HG03066 (cell line): ENCODE data around the gene NDEL1.

Experiments used
- ATAC-seq: cut with Tn5 transposase; IDR thresholded peaks from one replicate; pipeline ENCODE4 v1.9.1; 2021; ENCODE audit warnings: low read depth; ENCODE audit not compliant: unreplicated experiment

Gene NDEL1

DNA sequence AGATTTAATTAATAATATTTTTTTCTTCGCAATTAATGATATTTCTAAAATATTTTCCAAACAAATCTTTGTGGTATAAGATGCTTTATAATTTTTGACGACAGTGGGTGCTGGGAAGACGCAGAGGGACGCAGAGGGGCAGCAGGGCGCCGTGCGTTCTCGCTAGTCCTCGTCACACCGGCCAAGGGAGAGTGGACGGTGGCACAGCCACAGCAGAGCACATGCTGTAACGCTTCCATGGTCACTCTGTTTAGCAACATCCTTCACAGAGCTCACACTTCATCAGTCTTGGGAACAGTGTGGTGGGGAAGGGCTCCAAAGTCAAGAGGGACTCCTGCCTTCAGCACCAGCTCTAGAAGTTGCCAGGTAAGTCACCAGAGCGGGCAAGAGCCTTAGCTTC is 60.4 kb downstream of the NDEL1 start:
- no peak for ATAC-seq

DNA sequence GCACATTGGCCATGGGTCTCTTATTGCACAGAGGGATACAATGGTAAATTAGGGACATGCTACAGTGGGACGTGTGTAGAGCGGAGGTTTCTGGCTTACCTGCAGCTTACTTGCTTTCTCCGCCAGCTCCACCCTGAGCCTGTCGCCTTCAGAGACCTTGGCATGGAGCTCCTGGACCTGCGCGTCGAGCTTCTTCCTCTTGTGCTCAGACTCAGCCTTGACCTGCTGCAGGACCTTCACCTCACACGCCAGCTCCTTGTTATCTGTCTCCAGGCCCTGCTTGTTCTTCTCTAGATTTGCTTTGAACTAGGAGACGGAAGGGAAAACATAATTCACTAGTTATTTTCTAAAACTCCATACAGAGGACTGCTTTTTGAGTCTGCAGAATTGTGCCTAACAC is 63.5 kb downstream of the NDEL1 start:
- no peak for ATAC-seq

DNA sequence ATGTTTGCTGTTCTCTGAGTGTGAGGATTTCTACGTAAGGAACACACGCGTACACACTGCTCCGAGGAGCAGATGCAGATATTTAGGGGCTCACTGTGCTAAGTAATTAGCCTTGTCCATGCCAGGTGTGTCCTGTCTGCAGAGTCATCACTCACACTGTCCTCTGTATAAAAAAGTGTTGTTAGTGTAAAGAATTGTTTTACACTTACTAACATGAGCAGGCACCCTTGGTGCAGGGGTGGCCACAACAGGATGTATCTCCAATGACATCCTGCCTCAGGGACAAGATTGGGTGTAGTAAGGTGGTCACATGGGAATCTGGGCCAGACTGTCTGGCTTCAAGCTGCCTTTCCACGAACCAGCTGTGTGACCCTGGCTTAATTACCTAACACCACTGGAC is 63.9 kb downstream of the NDEL1 start:
- no peak for ATAC-seq

DNA sequence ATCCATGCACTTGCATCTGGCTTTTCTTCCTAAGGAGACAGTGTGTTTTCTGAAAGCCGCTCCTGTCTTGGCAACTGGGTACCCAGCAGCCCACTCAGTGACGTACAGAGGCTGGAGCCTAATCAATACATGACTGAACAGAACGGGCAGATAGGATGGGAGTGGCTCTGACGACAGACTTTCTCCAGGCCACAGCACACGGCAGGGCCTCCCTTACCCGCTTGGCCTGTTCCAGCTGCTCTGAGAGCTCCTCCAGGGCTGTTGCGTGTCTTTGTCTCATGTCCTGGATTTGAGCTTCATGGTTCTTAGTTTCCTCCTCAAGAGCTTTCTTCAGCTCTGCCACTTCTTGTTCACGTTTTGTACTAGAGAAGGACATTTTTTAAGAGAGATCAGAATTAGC is 64.9 kb downstream of the NDEL1 start:
- ATAC-seq: no peak

DNA sequence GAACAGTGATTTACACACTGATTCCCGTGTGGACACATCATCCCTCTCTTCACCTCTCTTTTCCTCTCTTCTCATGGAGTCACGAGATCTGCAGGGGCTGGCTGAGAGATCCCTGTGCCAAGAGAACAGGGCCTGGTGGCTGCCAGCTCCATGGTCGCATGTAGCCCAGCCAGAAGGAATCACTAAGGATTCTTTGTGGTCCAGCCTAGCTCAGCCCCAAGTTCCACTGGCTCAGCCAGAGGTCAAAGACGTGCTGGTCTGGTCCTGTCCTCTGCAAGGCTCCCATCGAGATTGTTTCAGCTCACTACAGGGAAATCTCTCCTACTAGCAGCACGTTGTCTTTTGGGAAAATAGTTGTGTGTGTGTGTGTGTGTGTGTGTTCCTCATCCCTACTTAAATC is 66.4 kb downstream of the NDEL1 start:
- ATAC-seq: no peak

DNA sequence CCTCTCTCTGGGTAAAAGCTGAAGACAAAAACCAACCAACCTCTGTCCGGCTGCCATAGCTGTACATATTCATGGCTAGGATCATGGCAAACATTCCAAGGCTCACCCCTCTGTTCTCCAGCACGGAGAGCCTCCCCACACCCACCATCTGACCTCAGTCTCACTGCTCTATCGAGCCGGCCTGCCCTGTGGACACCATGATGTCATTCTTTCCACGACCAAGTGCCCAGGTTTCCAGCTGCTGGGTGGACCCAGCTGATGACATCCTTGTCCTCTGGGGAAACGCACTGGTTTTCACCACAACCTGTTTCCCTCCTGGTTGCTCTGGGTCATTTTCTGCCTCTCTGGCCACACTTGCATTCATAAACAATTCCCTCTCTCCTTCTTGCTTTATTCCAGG is 67.7 kb downstream of the NDEL1 start:
- no peak for ATAC-seq

DNA sequence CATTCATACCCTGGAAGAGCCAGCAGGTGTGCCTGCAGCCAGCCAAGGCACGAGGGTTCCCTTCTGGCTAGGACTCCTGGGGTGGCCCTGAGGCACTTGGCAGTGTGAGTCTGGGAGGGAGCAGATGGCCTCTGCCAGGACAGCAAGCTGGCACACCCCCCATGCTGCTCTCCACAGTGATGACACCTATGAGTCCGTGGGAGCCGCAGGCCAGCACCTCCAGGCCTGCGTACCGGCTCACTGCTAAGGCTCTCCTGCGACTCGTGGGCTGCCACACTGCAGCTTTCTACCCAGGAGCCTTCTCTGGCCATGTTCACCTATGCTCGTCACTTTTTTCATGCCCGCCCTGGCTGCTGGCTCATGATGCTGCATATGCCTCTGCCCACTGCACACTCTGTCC is 68.1 kb downstream of the NDEL1 start:
- ATAC-seq: no peak

DNA sequence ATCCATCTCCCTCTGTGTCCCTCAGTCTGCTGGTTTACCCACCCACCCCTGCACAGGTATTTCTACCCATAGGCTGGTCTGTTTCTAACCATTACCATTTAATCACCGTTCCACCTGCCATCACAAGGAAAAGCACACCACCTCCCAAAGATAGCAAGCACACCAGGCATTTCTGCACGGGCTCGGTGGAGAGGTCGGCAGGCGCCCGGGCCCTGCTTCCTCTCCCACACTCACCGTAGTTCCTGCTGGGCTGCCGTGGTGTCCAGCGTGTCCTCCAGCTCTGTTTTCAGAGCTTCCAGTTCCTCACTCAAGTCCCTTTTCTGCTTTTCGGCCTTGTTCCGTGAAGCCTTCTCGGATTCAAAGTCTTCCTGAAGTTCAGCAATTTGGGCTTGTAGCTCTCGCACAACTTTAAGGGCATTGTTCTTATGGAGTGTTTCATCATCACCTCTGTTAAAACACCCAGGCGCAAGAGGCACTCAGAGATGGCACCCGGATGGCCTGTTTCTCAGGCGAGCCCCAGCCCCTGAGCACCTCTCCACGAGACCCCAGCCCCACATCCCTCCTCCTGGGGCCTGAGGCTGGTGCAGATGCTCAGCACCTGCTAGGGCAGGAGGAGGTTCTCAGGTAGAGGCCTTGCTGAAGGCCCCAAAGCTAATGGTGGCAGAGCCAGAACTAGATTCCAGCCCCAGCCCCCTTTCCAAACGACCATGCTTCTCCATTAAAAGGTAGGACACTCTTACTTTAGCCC is 69.0 kb downstream of the NDEL1 start:
- ATAC-seq: no peak

DNA sequence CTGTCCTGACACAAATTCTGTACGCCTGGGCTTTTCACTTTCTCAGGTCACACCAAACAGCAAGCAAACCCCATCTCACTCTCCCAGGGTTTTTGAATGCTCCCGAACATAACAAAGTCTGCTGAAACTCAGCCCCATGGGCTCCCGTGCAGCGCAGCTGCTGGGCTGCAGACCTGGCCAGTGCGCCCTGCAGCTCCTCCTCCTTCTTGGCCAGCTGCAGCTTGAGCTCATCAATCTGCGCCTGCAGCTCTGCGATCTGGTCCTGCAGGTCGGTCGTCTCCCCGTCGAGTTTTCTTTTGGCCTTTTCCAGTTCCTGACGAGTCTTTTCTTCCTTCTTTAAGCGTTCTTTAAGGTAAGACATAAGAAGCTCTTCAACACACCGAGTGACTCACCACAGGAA is 70.5 kb downstream of the NDEL1 start:
- no peak for ATAC-seq

DNA sequence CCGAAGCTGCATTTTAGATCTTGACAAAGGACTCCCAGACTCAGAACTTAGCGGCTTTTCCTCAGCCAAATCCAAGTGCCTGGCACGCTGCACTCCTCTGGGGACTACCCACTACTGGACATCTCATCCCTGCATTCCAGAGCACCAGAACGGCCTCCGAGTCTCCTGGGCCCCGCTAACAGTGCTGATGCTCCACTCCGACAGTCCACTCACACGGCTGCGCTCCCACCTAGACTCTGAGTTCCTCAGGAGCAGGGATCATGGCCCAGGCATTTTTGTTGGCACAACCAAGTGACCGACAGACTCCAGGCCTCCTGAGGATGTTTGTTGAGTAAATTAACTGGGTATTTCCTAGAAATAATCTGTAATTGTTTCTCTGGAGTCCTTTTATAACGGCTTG is 79.1 kb downstream of the NDEL1 start:
- ATAC-seq: no peak
